Prostate gland (tissue), 2 donors: ENCODE data around the gene DACT2. TPM values are rescaled to one million over a fixed set of nuclear protein-coding genes. Genes with fewer than 3 reads are reported as not detected.
"Not testable (repeated sequence)": the region's sequence is repeated elsewhere in the genome, so short reads cannot be mapped to it uniquely, and the experiment has no call there.

Experiments used
- DNase-seq: peaks from one replicate; pipeline ENCODE4 v3.0.0-alpha.2; 2019; ENCODE audit warnings: low spot score
- H3K27ac ChIP-seq, 2 donors: fragments of 200-600 bp; sonication (generic); 2 replicates each; pipeline ENCODE4 v1.5.1; 2017 to 2019
- H3K27me3 ChIP-seq: fragments of 200-600 bp; sonication (generic); replicated peaks from 2 replicates; pipeline ENCODE4 v1.5.1; 2019; ENCODE audit not compliant: insufficient read depth
- H3K36me3 ChIP-seq, 2 donors: fragments of 200-600 bp; sonication (generic); 1 replicate in 1 of 2; 2 replicates in 1 of 2; pipeline versions ENCODE4 v1.5.1 to v1.8.1; 2017 to 2019
- H3K4me1 ChIP-seq: fragments of 200-600 bp; sonication (generic); replicated peaks from 2 replicates; pipeline ENCODE4 v1.5.1; 2019
- H3K4me3 ChIP-seq, 2 donors: fragments of 200-600 bp; sonication (generic); 2 replicates each; pipeline ENCODE4 v1.5.1; 2017 to 2019
- H3K9me3 ChIP-seq: fragments of 200-600 bp; sonication (generic); 2 replicates; pipeline ENCODE4 v1.5.1; 2017
- CTCF ChIP-seq, 4 experiments: fragments of 200-600 bp in 2 of 4; fragments of 450-650 bp in 2 of 4; sonication (generic) in 2 of 4; IDR thresholded peaks; 1 replicate in 3 of 4; 2 replicates in 1 of 4; pipeline ENCODE4 v1.5.1; 2016 to 2019; ENCODE audit warnings: antibody characterized with exemption in 4 of 4, mild to moderate bottlenecking in 2 of 4, moderate library complexity in 2 of 4
- POLR2A ChIP-seq: fragments of 450-650 bp; IDR thresholded peaks from one replicate; pipeline ENCODE4 v1.6.1; 2016; ENCODE audit warnings: antibody characterized with exemption, mild to moderate bottlenecking
- POLR2AphosphoS5 ChIP-seq: sonication (generic); formaldehyde crosslinking; IDR thresholded peaks from one replicate; pipeline ENCODE4 v1.6.1; 2017; ENCODE audit warnings: antibody characterized with exemption
- WGBS: methylation state at CpG from one replicate; pipeline ENCODE4 v1.1.5; 2018; 5-methylcytosine and 5-hydroxymethylcytosine counted together
- intact Hi-C: fragments of 100-400 bp; cut with DNase I; formaldehyde crosslinking; loops from one replicate; pipeline ENCODE4 v1.14.2; 2022
- total RNA-seq, 2 donors: library from RNA; depleted of rRNA; stranded (reverse); fragments of >200 nt; gene quantifications; one replicate each; pipeline ENCODE4 v1.1.0, GENCODE V29; 2016

DACT2 gene
- total RNA-seq, 2 donors from 2014 or later: 22.1 to 28.1 TPM

DNA sequence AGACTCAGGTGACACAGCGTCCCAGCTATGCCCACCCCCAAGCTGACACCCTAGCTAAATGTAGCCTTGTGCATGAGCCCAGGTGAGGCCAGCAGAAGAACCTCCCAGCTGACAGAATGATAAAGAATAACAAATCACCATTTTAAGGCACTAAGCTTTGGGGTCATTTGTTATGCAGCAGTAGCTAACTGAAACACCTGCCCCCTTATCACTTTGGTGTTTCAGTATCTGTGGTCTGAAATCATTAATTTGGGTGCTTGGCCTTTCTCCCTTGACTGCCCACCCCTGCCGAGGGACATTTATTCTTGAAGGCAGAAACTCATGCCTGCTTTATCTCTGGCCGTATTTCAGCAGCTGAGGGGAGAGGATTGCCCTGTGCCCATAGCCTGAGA, 30.0 kb downstream of the DACT2 start:
- Histone ChIP-seq H3K27me3 (no peaks in the 10 kb centered on the region), H3K4me1 (no peaks in the 10 kb centered on the region)
- DNase-seq: no peak

GRCh38 chr6:168288781-168289570, 30.6 kb downstream of the DACT2 start:
- no peaks in the 10 kb centered on the region for H3K4me1 ChIP-seq
- no peak overlapping the region for H3K27ac ChIP-seq
- intact Hi-C loops: no loop called here
- WGBS: 90% methylated on average over 27 of the region's 27 CpGs
- TF ChIP-seq POLR2AphosphoS5: no peak
- TF ChIP-seq CTCF (IDR thresholded peaks at IDR 0.05): no peak
- no peak for TF ChIP-seq POLR2A
- no peak for DNase-seq
- no peaks in the 10 kb centered on the region for H3K27me3 ChIP-seq
- H3K36me3 ChIP-seq: no peaks in the 10 kb centered on the region
- H3K4me3 ChIP-seq: no peak overlapping the region
- H3K9me3 ChIP-seq: no peaks in the 10 kb centered on the region

More for the DNA sequence above, 30.0 kb downstream of the DACT2 start:
- H3K9me3 ChIP-seq: no peaks in the 10 kb centered on the region
- no peak overlapping the region for H3K4me3 ChIP-seq
- no peaks in the 10 kb centered on the region for H3K36me3 ChIP-seq
- H3K27ac ChIP-seq: no peak overlapping the region
- TF ChIP-seq CTCF (IDR thresholded peaks at IDR 0.05): no peak
- TF ChIP-seq POLR2A: no peak
- TF ChIP-seq POLR2AphosphoS5: no peak
- intact Hi-C loops: no loop called here
- WGBS: 74% methylated on average over 3 of the region's 3 CpGs

- H3K27ac ChIP-seq, H3K36me3 ChIP-seq, DNase-seq, H3K4me3 ChIP-seq, H3K4me1 ChIP-seq, H3K27me3 ChIP-seq, intact Hi-C loops, H3K9me3 ChIP-seq: not testable (repeated sequence)
- WGBS: 81% methylated on average over 6 of the region's 6 CpGs
These were observed 32.1 kb downstream of the DACT2 start for GRCh38 chr6:168287460-168287859.

GRCh38 chr6:168286771-168287446, 32.7 kb downstream of the DACT2 start:
- H3K27ac ChIP-seq, H3K9me3 ChIP-seq, H3K4me1 ChIP-seq, H3K4me3 ChIP-seq, DNase-seq, intact Hi-C loops, H3K36me3 ChIP-seq, H3K27me3 ChIP-seq: not testable (repeated sequence)
- WGBS: 78% methylated on average over 9 of the region's 9 CpGs

DNA sequence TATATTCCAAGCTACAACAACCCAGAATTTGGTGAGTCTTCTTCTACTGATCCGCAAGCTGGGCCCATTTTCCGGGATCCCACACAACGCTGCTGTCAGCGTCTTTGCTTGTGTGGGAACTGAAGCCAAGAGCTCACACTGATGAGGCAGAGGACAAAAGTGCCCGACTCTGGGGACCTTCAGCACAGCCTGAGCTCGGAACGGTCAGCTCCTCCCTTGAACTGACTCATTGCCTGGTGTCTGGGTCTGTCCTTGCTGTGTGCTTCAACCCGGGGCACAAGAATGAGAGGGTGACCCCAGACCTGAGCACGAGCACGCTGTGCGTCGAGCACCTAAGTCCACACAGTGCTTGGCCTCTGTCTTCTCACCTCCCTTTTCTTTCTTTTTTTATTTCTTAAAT, 33.5 kb downstream of the DACT2 start:
- Histone ChIP-seq H3K4me1 (no peaks in the 10 kb centered on the region), H3K4me3 (no peak overlapping the region), H3K9me3 (no peaks in the 10 kb centered on the region), H3K27ac (no peak overlapping the region), H3K27me3 (no peaks in the 10 kb centered on the region), H3K36me3 (no peaks in the 10 kb centered on the region)
- WGBS: 70% methylated on average over 12 of the region's 12 CpGs
- no peak for TF ChIP-seq POLR2AphosphoS5
- no peak for TF ChIP-seq CTCF (IDR thresholded peaks at IDR 0.05)
- TF ChIP-seq POLR2A: no peak
- DNase-seq: no peak
- intact Hi-C loops: no loop called here

- no peak for DNase-seq
- Histone ChIP-seq H3K27me3 (no peaks in the 10 kb centered on the region), H3K27ac (no peak overlapping the region), H3K4me1 (no peaks in the 10 kb centered on the region), H3K4me3 (no peak overlapping the region), H3K9me3 (no peaks in the 10 kb centered on the region), H3K36me3 (no peaks in the 10 kb centered on the region)
- intact Hi-C loops: no loop called here
- 97% methylated on average over 21 of the region's 21 CpGs for WGBS
- no peak for TF ChIP-seq POLR2AphosphoS5
- no peak for TF ChIP-seq POLR2A
- no peak for TF ChIP-seq CTCF (IDR thresholded peaks at IDR 0.05)
These were observed 34.1 kb downstream of the DACT2 start for GRCh38 chr6:168285456-168285855.
